Stimulated activated CD4-positive, alpha-beta T cell treated with anti-CD3 and anti-CD28 coated beads, Interleukin-1b, Interleukin-23, amount 100 ng/mL, for 1 hour (primary cell): ENCODE measurements around the gene DSCAML1.

Experiments
- DNase-seq, 2 donors: peaks; one replicate each; pipeline ENCODE4 v3.0.0-alpha.2; 2020; ENCODE audit warnings: low read depth in 2 of 2

The DSCAML1 gene

DNA sequence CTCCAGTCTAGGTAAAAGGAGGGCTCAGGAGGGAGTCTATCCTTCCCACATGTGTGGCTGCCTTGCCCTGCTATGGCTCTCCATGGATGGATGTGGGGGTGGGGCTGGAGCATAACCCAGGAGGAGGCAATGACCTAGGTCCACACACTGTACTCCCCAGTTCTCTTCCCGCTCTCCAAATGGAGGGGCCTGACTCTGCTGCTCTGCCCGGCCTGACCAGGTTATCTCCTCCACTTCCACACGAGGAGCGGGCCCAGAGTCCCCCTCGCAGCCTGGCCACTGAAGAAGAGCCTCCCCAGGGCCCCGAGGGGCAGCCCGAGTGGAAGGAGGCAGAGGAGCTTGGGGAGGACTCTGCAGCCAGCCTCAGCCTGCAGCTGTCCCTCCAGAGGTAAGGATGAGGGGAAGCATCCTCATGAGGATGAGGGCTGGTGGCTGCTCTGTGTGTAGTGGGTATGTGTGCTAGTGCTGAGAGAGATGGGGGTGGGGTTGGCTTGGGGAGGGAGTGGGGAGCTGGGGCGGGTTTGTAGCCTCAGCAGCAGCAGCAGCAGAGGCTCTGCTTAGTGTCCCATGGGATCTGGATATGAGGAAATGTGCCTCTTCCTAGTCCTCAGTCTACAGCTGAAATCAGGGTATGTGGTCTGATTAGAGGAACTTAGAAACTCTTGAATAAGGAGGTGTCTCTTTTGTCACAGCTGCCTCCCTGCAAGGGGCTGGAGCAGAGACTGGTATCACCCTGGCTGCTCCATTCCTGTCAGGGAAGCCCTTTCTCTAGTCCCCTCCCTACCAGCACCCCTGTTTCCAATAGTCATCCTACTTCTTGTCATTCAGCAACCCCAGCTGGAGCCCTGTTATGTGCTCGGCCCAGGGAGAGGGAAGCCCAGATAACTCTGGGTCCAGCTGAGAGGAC, 415.3 kb downstream of the DSCAML1 start:
- DNase-seq, result no peak

DNA sequence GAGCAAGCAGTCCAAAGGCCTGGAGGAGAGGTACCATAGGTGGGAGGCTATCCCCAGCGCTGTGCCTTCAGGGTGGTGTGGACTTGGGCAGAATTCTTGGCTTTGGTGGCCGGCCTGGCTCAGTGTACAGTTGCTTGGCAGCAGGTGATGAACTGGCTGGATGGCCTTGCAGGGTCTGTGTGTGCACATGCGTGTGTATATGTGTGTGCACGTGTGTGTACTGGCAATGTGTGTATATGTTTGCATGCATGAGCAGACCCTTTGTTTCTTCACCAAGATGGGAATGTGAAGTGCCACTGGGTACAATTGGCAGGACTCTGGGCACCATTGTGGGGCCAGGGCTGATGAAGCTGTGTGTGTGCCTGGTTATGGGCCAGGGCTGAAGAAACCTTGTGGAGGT, 416.3 kb downstream of the DSCAML1 start:
- DNase-seq, result no peak

- DNase-seq, result no peak
Observed at GRCh38 chr11:117378976-117379865, 417.8 kb downstream of the DSCAML1 start.
